ENCODE data around the gene PCOLCE2. TPM values are rescaled to one million over a fixed set of nuclear protein-coding genes. Genes with fewer than 3 reads are reported as not detected.

The PCOLCE2 gene
- total and polyA plus RNA-seq, 2 donors (not counting 3 experiments of a cell fraction or from before 2014, with no cell fraction given): not detected

DNA sequence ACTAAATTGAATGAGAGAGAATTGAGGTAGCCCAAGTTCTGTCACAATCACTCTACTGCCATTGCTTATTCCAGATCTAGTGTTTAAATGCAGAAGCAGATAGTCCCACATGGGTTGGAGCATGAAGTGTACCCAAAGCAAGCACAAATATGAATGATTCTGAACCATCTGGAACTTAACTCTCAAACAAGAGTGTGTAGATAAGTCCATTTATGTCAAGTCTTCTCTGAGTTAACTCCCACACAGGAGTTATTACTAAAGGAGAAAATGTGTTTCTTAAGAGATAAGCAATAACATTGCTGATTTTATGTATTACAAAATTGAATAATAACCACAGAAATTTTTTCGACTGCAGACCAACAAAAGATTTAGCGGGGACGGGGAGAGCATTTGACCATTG, 41.0 kb upstream of the PCOLCE2 start:
- H3K27me3 ChIP-seq (ENCODE audit: control insufficient read depth in 2 of 2, insufficient read depth in 2 of 2, low read length in 2 of 2): peaks cover 7 to 16% of the 10 kb centered on the region in 2 experiments
- ChIA-PET CTCF (interaction anchor here (1.3 to 1.6 kb wide), 4 partner anchors 29 to 65 kb away, joined by 3 to 8 read pairs (median 5); no protein-coding TSS in a partner anchor), POLR2A (no interaction called here)
- no peak overlapping the region for H3K4me3 ChIP-seq (replicated peaks in 1 of 3; ENCODE audit: insufficient read depth in 1 of 3, low read depth in 1 of 3, low read length in 3 of 3)
- no peaks in the 10 kb centered on the region for H3K9me3 ChIP-seq (replicated peaks; ENCODE audit: control insufficient read depth, insufficient read depth, low read length)
- no peak overlapping the region for H3K27ac ChIP-seq (ENCODE audit: insufficient read depth, low read depth, low read length)
- H3K79me2 ChIP-seq (ENCODE audit: control insufficient read depth, insufficient read depth, low read length): no peaks in the 10 kb centered on the region
- no TSS peak for BruUV-seq (replicated peaks)
- no peak overlapping the region for H2AFZ ChIP-seq (ENCODE audit: low read depth, low read length)
- H3K36me3 ChIP-seq (ENCODE audit: control insufficient read depth in 2 of 2, extremely low read depth in 1 of 2, insufficient read depth in 2 of 2, low read length in 2 of 2): no peaks in the 10 kb centered on the region
- dilution Hi-C loops (cut with MboI; ENCODE audit: extremely low pct_ligation_motif_present, low sequenced_read_pairs) (no loop called here), intact Hi-C loops (cut with micrococcal nuclease) (loop anchor here (1.0 to 5.0 kb wide), 3 partner anchors 57 to 343 kb away; no protein-coding TSS in a partner anchor)
- H4K20me1 ChIP-seq (replicated peaks; ENCODE audit: control insufficient read depth, extremely low read depth, insufficient read depth, low read length): no peaks in the 10 kb centered on the region
- H3K4me1 ChIP-seq (ENCODE audit: control insufficient read depth, extremely low read depth, insufficient read depth, low read length): no peaks in the 10 kb centered on the region
- no peak overlapping the region for H3K4me2 ChIP-seq (ENCODE audit: insufficient read depth, low read length)
- no peaks in the 10 kb centered on the region for H3K9me1 ChIP-seq (replicated peaks; ENCODE audit: control insufficient read depth, extremely low read depth, insufficient read depth, low read length)
- DNase-seq (ENCODE audit: low read depth, low spot score) (no peak), FAIRE-seq (no peak)
- H3K9ac ChIP-seq (replicated peaks; ENCODE audit: extremely low read depth, insufficient read depth, low read length): no peak overlapping the region
- TF ChIP-seq POLR2A (IDR thresholded peaks at IDR 0.05; ENCODE audit: low read depth, low read length): no peak
- TF ChIP-seq MAX (IDR thresholded peaks at IDR 0.05; ENCODE audit: insufficient read depth, insufficient read length): no peak
- no peak for TF ChIP-seq JUN (IDR thresholded peaks at IDR 0.05; ENCODE audit: borderline replicate concordance, insufficient read depth, insufficient read length, low read depth)
- TF ChIP-seq MYC (IDR thresholded peaks at IDR 0.05; ENCODE audit: low read depth, low read length): no peak
- no peak for TF ChIP-seq GATA2 (IDR thresholded peaks at IDR 0.05; ENCODE audit: insufficient read depth, insufficient read length, low read depth, low read length)
- TF ChIP-seq FOS (IDR thresholded peaks at IDR 0.05; ENCODE audit: borderline replicate concordance, insufficient read depth, low read length): no peak
- no peak for TF ChIP-seq EZH2 (IDR thresholded peaks at IDR 0.05; ENCODE audit: borderline replicate concordance, low read depth, low read length, severe bottlenecking)
- TF ChIP-seq POLR2AphosphoS5 (IDR thresholded peaks at IDR 0.05; ENCODE audit: insufficient read depth, low read depth, low read length): no peak
- TF ChIP-seq, protein P1, sequence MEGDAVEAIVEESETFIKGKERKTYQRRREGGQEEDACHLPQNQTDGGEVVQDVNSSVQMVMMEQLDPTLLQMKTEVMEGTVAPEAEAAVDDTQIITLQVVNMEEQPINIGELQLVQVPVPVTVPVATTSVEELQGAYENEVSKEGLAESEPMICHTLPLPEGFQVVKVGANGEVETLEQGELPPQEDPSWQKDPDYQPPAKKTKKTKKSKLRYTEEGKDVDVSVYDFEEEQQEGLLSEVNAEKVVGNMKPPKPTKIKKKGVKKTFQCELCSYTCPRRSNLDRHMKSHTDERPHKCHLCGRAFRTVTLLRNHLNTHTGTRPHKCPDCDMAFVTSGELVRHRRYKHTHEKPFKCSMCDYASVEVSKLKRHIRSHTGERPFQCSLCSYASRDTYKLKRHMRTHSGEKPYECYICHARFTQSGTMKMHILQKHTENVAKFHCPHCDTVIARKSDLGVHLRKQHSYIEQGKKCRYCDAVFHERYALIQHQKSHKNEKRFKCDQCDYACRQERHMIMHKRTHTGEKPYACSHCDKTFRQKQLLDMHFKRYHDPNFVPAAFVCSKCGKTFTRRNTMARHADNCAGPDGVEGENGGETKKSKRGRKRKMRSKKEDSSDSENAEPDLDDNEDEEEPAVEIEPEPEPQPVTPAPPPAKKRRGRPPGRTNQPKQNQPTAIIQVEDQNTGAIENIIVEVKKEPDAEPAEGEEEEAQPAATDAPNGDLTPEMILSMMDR (IDR thresholded peaks at IDR 0.05; ENCODE audit: extremely low read depth in 1 of 2, insufficient read depth in 1 of 2, low read depth in 1 of 2, low read length in 2 of 2): no peak

Data from endothelial cell of umbilical vein (primary cell).